HG03558 (cell line): ENCODE measurements around the gene SLIT1.

ENCODE experiments used
- ATAC-seq: cut with Tn5 transposase; IDR thresholded peaks from one replicate; pipeline ENCODE4 v1.9.1; 2021; ENCODE audit warnings: moderate number of reproducible peaks; ENCODE audit not compliant: unreplicated experiment; ENCODE audit errors: extremely low read depth

The SLIT1 gene

GRCh38 chr10:97185326-97186058 is at the start of gene SLIT1:
SLIT1 (minus strand) TSS chr10:97185959; CDS start chr10:97185674, 285 bp downstream.
- no peak for ATAC-seq

- ATAC-seq: no peak
These were observed 49.6 kb upstream of the SLIT1 start for GRCh38 chr10:97235353-97235752.

GRCh38 chr10:97234400-97234799 is 48.6 kb upstream of the SLIT1 start:
- no peak for ATAC-seq

- no peak for ATAC-seq
These were observed 44.4 kb upstream of the SLIT1 start for GRCh38 chr10:97230146-97230545.

GRCh38 chr10:97229322-97230015 is 43.7 kb upstream of the SLIT1 start:
- no peak for ATAC-seq

GRCh38 chr10:97228775-97229157 is 43.0 kb upstream of the SLIT1 start:
- no peak for ATAC-seq

- ATAC-seq: no peak
These were observed 42.5 kb upstream of the SLIT1 start for GRCh38 chr10:97228130-97228774.

GRCh38 chr10:97226398-97226797 is 40.6 kb upstream of the SLIT1 start:
- no peak for ATAC-seq

- no peak for ATAC-seq
These were observed 39.0 kb upstream of the SLIT1 start for GRCh38 chr10:97224483-97225435.

GRCh38 chr10:97222326-97222961 is 36.7 kb upstream of the SLIT1 start:
- ATAC-seq: no peak

GRCh38 chr10:97220355-97220754 is 34.6 kb upstream of the SLIT1 start:
- ATAC-seq: no peak

- no peak for ATAC-seq
These were observed 31.5 kb upstream of the SLIT1 start for GRCh38 chr10:97217299-97217698.

GRCh38 chr10:97215619-97216260 is 30.0 kb upstream of the SLIT1 start:
- ATAC-seq: no peak

- no peak for ATAC-seq
These were observed 27.7 kb upstream of the SLIT1 start for GRCh38 chr10:97213431-97213830.

- ATAC-seq: no peak
These were observed 25.5 kb upstream of the SLIT1 start for GRCh38 chr10:97211229-97211628.

- no peak for ATAC-seq
These were observed 24.8 kb upstream of the SLIT1 start for GRCh38 chr10:97210543-97210960.

GRCh38 chr10:97207756-97208346 is 22.1 kb upstream of the SLIT1 start:
- no peak for ATAC-seq

GRCh38 chr10:97207131-97207530 is 21.4 kb upstream of the SLIT1 start:
- ATAC-seq: no peak
